Retinal pigment epithelial cell (primary cell): ENCODE data around the gene PTPRN2.

Experiments
- DNase-seq: peaks from one replicate; pipeline ENCODE4 v3.0.0-alpha.2; 2010; ENCODE audit warnings: low read depth
- H3K4me3 ChIP-seq: 2 replicates; pipeline ENCODE4 v1.5.1; 2011; ENCODE audit warnings: mild to moderate bottlenecking, low read length, control low read depth, moderate library complexity
- TF ChIP-seq, protein P1 (sequence below): conservative IDR thresholded peaks from 2 replicates; pipeline ENCODE4 v1.5.1; 2011; ENCODE audit warnings: low read depth, low read length, control low read depth, inconsistent platforms

The PTPRN2 gene

DNA sequence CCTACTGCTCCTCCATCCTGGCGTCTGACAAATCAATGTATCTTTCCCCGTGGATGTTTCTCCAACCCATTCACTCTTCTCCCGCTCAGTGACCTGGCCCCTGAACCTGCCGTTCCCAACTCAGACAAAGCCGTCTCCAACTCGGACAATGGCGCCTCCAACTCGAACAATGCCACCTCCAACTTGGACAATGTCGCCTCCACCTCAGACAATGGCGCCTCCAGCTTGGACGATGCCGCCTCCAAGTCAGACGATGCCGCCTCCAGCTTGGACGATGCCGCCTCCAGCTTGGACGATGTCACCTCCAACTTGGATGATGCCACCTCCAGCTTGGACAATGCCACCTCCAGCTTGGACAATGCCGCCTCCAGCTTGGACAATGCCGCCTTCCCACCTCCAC, 642.2 kb downstream of the PTPRN2 start:
- TF ChIP-seq, protein P1, sequence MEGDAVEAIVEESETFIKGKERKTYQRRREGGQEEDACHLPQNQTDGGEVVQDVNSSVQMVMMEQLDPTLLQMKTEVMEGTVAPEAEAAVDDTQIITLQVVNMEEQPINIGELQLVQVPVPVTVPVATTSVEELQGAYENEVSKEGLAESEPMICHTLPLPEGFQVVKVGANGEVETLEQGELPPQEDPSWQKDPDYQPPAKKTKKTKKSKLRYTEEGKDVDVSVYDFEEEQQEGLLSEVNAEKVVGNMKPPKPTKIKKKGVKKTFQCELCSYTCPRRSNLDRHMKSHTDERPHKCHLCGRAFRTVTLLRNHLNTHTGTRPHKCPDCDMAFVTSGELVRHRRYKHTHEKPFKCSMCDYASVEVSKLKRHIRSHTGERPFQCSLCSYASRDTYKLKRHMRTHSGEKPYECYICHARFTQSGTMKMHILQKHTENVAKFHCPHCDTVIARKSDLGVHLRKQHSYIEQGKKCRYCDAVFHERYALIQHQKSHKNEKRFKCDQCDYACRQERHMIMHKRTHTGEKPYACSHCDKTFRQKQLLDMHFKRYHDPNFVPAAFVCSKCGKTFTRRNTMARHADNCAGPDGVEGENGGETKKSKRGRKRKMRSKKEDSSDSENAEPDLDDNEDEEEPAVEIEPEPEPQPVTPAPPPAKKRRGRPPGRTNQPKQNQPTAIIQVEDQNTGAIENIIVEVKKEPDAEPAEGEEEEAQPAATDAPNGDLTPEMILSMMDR: no peak
- no peak for DNase-seq
- H3K4me3 ChIP-seq: no peak overlapping the region

DNA sequence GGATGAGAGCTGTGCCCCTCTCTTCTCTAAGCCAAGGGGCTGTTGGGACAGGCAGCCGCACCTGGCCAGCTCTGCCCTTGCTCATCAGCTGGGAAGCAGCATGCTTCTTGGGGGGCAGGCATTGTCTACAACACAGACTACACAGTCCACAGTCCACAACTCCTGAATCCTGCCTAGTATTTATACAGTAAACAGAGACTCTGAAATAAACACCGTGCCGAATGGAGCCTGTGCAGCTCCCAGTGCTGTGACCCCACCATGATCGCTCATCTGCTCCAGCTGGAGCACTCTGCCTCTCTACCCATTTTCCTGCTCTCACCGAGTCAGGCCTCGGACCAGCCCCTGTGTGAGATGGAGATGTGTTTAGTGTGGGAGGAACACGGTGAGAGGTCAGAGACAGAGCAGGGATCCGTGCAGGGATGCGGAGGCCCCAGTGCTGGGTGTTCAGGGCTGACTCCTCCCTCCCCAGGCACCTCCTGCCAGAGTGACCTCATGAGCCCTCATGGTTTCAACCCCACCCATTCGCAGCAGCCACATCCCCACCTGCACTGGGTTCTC, 642.8 kb downstream of the PTPRN2 start:
- no peak overlapping the region for H3K4me3 ChIP-seq
- DNase-seq: no peak
- TF ChIP-seq, protein P1: no peak

DNA sequence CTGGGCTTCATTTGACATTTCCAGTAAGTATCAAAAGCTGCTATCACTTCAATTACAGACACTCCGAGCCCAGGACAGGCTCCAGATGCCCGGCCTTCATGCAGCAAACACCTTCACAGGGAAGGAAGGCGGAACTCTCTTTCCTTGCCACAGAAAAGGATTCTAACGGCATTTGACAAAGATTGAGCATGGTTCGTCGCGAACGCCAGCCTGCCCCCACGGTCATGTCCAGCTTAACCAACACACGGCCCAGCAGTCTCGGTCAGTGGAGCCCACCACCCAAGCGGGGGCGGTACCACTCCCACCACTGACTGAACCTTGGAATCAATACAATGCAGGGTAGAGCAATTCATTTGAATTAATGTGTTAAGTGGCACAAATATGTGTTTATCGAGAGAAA, 643.6 kb downstream of the PTPRN2 start:
- TF ChIP-seq, protein P1: no peak
- H3K4me3 ChIP-seq: no peak overlapping the region
- no peak for DNase-seq

DNA sequence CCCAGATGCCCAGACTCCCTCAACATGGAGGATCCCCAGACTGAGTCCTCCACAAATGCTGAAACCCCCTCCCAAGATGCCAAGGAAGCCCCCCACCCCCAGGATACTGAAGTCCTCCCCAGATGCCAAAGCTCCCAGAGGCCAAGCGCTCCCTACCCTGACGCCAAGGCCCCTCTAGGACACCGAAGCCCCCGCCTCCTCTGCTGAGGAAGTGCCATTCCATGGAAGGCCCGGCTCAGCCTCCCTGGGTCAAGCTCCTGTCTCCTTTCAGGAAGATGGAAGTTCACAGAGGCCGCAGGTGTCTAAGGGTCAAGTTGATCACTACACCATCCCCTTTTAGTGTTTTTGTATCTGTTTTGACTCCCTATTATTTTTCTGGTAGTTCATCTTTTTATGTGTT, 644.1 kb downstream of the PTPRN2 start:
- no peak for DNase-seq

DNA sequence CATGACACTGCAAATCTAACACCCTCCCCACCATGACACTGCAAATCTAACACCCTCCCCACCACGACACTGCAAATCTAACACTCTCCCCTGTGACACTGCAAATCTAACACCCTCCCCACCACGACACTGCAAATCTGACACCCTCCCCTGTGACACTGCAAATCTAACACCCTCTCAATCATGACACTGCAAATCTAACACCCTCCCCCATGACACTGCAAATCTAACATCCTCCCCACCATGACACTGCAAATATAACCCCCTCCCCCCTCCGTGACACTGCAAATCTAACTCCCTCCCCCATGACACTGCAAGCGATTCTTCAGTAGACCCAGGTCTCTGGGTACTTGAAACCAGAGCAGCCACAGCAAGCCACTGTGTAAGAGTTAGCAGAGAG, 646.4 kb downstream of the PTPRN2 start:
- no peak overlapping the region for H3K4me3 ChIP-seq
- TF ChIP-seq, protein P1: no peak
- no peak for DNase-seq

More for the DNA sequence above, 644.1 kb downstream of the PTPRN2 start:
- H3K4me3 ChIP-seq: no peak overlapping the region
- TF ChIP-seq, protein P1: no peak

DNA sequence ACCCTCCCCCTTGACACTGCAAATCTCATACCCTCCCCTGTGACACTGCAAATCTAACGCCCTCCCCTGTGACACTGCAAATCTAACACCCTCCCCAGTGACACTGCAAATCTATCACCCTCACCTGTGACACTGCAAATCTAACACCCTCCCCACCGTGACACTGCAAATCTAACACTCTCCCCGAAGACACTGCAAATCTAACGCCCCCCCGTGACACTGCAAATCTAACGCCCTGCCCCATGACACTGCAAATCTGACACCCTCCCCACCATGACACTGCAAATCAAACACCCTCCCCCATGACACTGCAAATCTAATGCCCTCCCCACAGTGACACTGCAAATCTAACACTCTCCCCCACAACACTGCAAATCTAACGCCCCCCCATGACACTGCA, 647.1 kb downstream of the PTPRN2 start:
- no peak for DNase-seq
- TF ChIP-seq, protein P1: no peak
- no peak overlapping the region for H3K4me3 ChIP-seq

DNA sequence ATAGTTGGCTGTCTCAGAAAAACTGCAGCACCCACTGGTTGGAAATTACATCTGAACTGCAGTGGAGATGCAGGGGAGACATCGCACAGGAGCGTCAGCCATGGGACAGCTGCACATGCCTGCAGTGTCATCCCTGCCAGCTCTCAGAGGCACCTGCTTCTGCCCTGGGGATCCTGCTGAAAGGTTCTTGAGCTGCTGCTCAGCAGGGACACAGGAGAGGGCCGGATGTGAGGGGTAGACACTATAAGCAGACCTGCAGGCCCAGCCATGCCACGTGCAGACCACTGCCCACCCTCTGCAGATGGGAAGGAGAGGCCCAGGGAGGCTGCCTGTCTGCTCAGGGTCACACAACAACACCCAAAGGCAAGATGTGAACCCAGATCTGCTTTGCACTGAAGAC, 649.4 kb downstream of the PTPRN2 start:
- no peak for DNase-seq
- TF ChIP-seq, protein P1: no peak
- H3K4me3 ChIP-seq: no peak overlapping the region
